Measurements from ENCODE around the gene MSMO1.

The MSMO1 gene

GRCh38 chr4:165360985-165361670 lies 33.7 kb downstream of the MSMO1 start:
- DNase-seq (ENCODE audit: low read depth) = no peak

GRCh38 chr4:165361810-165362209 lies 34.3 kb downstream of the MSMO1 start:
- no peak for DNase-seq (ENCODE audit: low read depth)

- DNase-seq (ENCODE audit: low read depth) = no peak
Observed at GRCh38 chr4:165364452-165365080, 37.1 kb downstream of the MSMO1 start.

DNA sequence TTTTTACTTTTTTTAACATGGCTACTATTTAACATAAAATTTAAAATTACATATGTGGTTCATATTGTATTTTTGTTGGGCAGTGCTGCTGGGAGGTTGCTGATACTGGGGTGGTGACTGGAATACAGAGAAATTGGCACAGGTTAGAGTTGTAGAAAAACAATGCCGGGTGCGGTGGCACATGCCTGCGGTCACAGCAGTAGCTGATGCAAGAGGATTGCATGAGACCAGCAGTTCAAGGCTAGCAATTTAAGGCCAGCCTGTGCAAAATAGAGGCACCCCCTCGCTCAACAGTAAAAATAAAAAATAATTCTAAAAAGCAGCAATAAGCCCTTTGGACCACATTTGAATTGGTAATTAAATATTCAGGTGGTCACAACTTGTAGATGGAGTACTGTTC lies 39.6 kb downstream of the MSMO1 start:
- DNase-seq (ENCODE audit: low read depth) = no peak

DNA sequence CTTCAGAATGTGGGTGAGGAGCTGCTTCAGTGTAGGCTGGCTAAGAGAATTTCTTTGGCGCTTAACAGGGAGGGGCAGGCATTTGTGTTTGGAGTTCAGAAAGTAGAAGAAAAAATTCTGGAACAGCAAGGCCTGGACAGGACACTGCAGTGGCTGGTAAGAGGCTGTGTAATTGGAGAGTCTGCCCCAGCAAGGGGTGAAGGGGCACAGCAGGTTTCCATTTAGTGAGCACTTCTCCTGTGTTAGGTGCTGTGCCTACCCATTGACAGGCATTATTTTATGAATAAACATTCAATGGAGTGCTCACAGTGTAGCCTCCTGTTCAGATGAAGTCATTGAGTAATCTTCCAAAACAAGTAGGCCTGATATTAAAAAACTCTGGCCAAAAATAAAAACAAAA lies 40.6 kb downstream of the MSMO1 start:
- no peak for DNase-seq (ENCODE audit: low read depth)

DNA sequence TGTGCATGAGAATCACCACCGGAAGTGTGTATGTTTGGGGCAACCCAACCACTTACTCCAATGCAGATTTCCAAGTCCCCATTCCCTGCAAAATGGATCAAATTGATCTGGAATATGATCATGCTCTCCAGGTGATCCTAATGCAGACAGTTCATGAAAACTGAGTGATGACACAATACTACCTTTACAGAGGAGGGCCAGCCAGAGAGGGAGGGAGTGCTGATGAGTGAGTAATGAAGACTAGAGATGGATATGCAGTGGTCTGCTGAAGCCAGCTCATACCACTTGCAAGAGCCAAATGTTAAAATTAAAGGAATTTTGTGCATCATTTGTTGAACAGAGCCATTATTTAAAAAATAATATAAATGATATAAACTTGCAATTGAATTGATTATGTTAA lies 41.1 kb downstream of the MSMO1 start:
- no peak for DNase-seq (ENCODE audit: low read depth)

GRCh38 chr4:165369522-165369921 lies 42.1 kb downstream of the MSMO1 start:
- DNase-seq (ENCODE audit: low read depth) = peak; percentile 37

DNA sequence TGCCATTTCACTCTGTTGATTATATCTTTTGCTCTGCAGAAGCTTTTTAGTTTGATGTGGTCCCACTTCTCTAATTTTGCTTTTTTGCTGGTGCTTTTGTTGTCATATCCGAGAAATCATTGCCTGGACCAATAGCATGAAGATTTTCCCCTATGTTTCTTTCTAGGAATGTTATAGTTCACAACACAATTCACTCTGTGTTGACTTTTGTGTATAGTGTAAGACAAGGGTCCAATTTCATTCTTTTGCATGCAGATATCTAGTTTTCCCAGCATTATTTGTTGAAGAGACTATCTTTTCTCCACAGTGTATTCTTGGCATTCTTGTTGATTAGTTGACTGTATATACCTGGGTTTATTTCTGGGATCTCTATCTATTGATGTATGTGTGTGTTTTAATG lies 43.1 kb downstream of the MSMO1 start:
- DNase-seq (ENCODE audit: low read depth) = no peak

- no peak for DNase-seq (ENCODE audit: low read depth)
Observed at GRCh38 chr4:165375465-165375864, 48.0 kb downstream of the MSMO1 start.

DNA sequence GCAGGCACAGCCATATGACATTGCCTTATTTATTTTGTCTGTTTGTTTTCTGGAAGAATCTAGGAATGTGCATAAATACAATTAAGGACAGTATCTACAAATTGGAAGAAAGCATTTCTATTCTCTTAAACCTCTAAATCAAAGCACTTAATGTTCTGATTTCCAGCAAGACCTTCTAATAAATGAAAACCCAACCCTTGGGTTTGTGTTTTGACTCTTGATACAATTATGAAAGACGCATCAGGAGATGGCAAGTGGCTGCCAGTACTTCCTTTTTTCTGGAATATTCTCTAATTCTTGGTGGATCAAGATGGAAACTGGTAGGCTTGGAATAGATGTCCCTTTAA lies 50.9 kb downstream of the MSMO1 start:
- DNase-seq (ENCODE audit: low read depth) = no peak

- peak; percentile 62 for DNase-seq (ENCODE audit: low read depth)
Observed at GRCh38 chr4:165378745-165379677, 51.5 kb downstream of the MSMO1 start, which contains the start of gene CPE. Gene CPE, plus strand, starts transcription at chr4:165379008. Its CDS starts 214 bp downstream, at chr4:165379222.

DNA sequence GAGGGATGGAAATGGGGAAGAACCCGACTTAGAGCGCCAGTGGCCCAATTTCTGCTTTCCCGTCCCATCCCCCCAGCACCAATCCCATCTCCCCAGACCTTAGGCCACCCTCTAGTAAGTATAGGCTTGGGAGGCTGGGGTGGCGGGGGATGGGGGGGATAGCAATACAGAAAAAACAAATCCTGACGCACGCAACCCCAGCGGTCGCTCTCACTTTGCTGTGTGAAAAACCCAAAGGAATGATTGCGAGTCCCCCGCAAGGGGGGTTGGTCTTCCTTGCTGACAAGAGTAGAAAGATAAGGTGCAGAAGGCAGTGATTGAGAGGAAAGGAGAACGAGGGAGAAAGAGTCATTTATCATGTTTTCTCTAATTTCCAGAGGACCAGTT lies 52.2 kb downstream of the MSMO1 start:
- DNase-seq (ENCODE audit: low read depth) = no peak

GRCh38 chr4:165380805-165381204 lies 53.3 kb downstream of the MSMO1 start:
- no peak for DNase-seq (ENCODE audit: low read depth)

GRCh38 chr4:165381821-165382373 lies 54.4 kb downstream of the MSMO1 start:
- no peak for DNase-seq (ENCODE audit: low read depth)

DNA sequence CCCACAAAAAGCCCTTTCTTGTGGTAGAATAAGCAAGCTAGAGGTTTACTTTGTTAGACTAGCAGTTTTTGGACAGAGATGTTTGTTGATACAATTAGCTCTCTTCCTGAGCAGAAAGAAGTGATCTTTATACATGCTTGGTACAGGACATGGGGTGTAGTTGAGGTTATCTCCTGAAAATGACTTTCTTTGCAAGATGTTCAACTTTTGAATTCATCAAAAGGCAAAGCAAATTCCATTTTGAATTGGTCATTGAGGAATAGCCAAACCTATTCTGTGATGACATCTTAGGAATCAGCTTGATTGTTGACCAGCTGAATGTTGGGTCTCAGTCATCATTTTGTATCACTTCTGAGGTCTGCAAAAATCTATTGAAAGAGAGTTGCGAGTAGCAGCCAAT lies 55.2 kb downstream of the MSMO1 start:
- DNase-seq (ENCODE audit: low read depth) = no peak

DNA sequence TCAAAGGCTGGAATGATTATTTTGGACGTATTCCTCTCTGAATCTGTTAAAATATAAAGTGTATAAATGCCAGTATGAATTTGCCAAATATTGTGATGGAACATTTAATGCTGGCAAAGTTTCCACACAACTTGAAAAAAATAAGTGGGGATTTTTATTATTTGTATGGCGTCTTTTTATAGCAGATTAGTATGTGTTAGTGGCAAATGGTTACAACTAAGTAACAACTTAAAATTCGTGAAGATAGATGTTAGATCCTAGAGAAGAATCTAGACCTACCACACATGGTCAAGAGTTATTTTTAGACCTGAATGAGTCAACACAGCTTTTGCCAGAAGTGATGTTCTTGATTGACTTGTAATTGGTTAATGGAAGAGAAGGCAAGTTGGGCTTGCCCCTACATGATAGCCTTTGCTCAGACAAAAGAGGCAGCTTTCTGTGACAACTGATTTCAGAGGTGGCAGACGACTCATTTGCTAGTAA lies 56.2 kb downstream of the MSMO1 start:
- no peak for DNase-seq (ENCODE audit: low read depth)

DNA sequence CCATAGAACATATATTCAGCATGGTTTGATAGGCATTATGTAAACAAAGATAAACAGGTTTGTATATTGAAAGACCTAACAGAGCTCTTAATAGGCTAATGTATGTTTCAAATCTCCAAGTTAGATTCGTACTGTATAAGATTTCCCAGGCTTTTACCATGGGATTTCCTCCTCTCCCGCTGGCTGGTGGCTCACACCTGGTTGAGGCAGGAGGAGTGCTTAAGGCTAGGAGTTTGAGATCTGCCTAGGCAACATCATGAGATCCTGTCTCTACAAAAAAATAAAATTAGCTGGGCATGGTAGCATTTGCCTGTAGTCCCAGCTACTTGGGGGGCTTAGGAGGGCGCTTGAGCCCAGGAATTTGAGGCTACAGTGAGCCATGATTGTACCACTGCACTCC lies 56.7 kb downstream of the MSMO1 start:
- DNase-seq (ENCODE audit: low read depth) = no peak

DNA sequence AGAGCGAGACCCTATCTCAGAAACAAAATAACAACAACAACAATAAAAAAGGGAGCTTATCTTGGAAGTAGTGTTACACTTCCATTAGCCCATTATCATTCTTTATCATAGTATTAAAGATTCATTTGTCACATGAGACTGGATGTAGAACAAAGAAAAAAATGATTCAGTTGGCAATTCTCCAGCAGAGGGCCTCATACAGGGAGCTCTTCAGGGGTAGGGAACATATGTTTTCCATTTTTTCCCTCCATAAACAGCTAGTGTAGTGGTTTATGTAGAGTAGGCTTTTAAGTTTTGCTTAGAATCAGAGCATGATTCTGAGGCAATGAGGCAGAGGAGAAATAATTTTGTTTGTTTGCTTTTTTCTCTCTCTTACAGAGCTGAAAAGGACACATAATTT lies 57.1 kb downstream of the MSMO1 start:
- no peak for DNase-seq (ENCODE audit: low read depth)

GRCh38 chr4:165385126-165385525 lies 57.7 kb downstream of the MSMO1 start:
- no peak for DNase-seq (ENCODE audit: low read depth)

DNA sequence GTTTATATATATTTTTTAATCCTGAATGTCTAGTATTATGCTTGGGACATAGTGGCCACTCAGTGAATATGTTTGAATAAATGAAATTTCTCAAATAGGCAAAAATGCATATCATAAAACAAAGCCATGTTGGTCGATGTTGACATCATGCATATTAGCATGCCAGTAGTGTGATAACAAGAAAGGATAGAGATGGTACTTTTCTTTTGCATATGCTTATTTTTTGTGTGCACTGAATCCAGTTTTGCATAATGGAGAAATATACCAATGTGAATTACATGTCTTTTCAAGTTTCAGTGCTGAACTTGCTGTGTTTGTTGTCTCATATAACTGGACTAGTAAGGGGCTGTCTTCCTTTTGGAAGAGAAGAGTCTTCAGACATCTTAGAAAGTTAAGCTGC lies 58.9 kb downstream of the MSMO1 start:
- DNase-seq (ENCODE audit: low read depth) = no peak

GRCh38 chr4:165388756-165389155 lies 61.3 kb downstream of the MSMO1 start:
- no peak for DNase-seq (ENCODE audit: low read depth)

All from iris pigment epithelial cell (primary cell).